Heart left ventricle (tissue), 16 donors: ENCODE results near the gene LAMA3. TPM values are rescaled to one million over a fixed set of nuclear protein-coding genes. Genes with fewer than 3 reads are reported as not detected.

Source experiments
- ATAC-seq, 4 donors: fragments of 200-7000 bp; cut with Tn5 transposase; one replicate each; pipeline ENCODE4 v1.9.1; 2020 to 2022; ENCODE audit warnings: moderate library complexity in 4 of 4, mild to moderate bottlenecking in 3 of 4, moderate number of reproducible peaks in 1 of 4
- DNase-seq, 5 donors: peaks; one replicate each; pipeline ENCODE4 v3.0.0-alpha.2; 2020
- H3K27ac ChIP-seq, 12 donors: fragments of 200-600 bp; sonication (generic) in 4 of 12; one replicate each; pipeline versions ENCODE4 v1.5.0 to v1.8.0; 2016 to 2022; ENCODE audit warnings: mild to moderate bottlenecking in 2 of 12
- H3K27me3 ChIP-seq, 9 donors: fragments of 200-600 bp; sonication (generic) in 2 of 9; one replicate each; pipeline versions ENCODE4 v1.5.1 to v1.8.0; 2016 to 2022; ENCODE audit warnings: mild to moderate bottlenecking in 3 of 9
- H3K36me3 ChIP-seq, 9 donors: fragments of 200-600 bp; sonication (generic) in 2 of 9; one replicate each; pipeline versions ENCODE4 v1.5.0 to v1.8.0; 2018 to 2022; ENCODE audit warnings: mild to moderate bottlenecking in 2 of 9
- H3K4me1 ChIP-seq, 12 donors: fragments of 200-600 bp; sonication (generic) in 4 of 12; one replicate each; pipeline versions ENCODE4 v1.5.0 to v1.8.0; 2016 to 2022; ENCODE audit warnings: mild to moderate bottlenecking in 3 of 12
- H3K4me3 ChIP-seq, 12 donors: fragments of 200-600 bp; sonication (generic) in 4 of 12; one replicate each; pipeline versions ENCODE4 v1.5.0 to v1.8.0; 2017 to 2022; ENCODE audit warnings: mild to moderate bottlenecking in 9 of 12, moderate library complexity in 4 of 12
- H3K9me3 ChIP-seq, 12 donors: fragments of 200-600 bp; sonication (generic) in 4 of 12; one replicate each; pipeline versions ENCODE4 v1.5.0 to v1.8.0; 2016 to 2022; ENCODE audit warnings: mild to moderate bottlenecking in 1 of 12
- CTCF ChIP-seq, 12 donors: fragments of 200-600 bp; sonication (generic) in 4 of 12; IDR thresholded peaks; one replicate each; pipeline versions ENCODE4 v1.5.0 to v1.8.0; 2018 to 2022; ENCODE audit warnings: antibody characterized with exemption in 12 of 12, mild to moderate bottlenecking in 5 of 12
- POLR2A ChIP-seq, 2 donors: fragments of 450-650 bp; IDR thresholded peaks; one replicate each; pipeline ENCODE4 v1.6.1; 2017; ENCODE audit warnings: antibody characterized with exemption in 2 of 2, mild to moderate bottlenecking in 2 of 2, moderate library complexity in 2 of 2
- WGBS, 4 donors: extraction: QIAGEN DNeasy Blood & Tissue Kit in 2 of 4; methylation state at CpG; one replicate each; pipeline versions ENCODE4 v1.1.5 to v1.1.7; 2013 to 2018; 5-methylcytosine and 5-hydroxymethylcytosine counted together
- intact Hi-C, 10 donors: fragments of 100-400 bp; cut with DNase I; formaldehyde crosslinking; loops; one replicate each; pipeline versions ENCODE4 v1.11.1 to v1.14.2; 2022
- polyA plus RNA-seq, 2 donors: library from polyadenylated mRNA; stranded (reverse); fragments of 200-250 nt; gene quantifications; one replicate each; pipeline ENCODE4 v1.2.3, GENCODE V29; 2013
- total RNA-seq, 9 donors: library from RNA; depleted of rRNA in 2 of 9; stranded (reverse); fragments of >200 nt in 2 of 9; fragmentation: NEBNext Ultra II Directional in 3 of 9; extraction: Animal tissue kit (Norgen Biotek cat#: 25700) in 3 of 9; gene quantifications; one replicate each; pipeline versions ENCODE4 v1.1.0 to v1.2.4, GENCODE V29; 2016 to 2023
- donor health status: ischemic (EF 13 %, LVEDD 7.1; RV severe dilation, severe dysfunction).
- donor health status: healthy with polysubstance abuse.
- donor health status: DM: no; HTN: yes; CAD: no.
- donor health status: DM: no; HTN: no; CAD: no.
- donor health status: ischemic (EF 25% LVEDD 6.9; RV normal size, moderate dysfunction).
- donor health status: ischemic (EF 25% LVEDD 5.7; RV mildly dilated, moderate dysfunction).
- donor health status: healthy.
- donor health status: DM: yes; HTN: yes; CAD: no.
- donor health status: ischemic (EF 35%, LVEDD 5.7; RV mildly dilated, moderate dysfunction).
- donor health status: nonischemic (EF 11% LVEDD 7.7; RV severe dilation, severe dysfunction).
- donor health status: DM: yes; HTN: yes; CAD: no.
- donor health status: PGD.
- donor health status: ischemic (EF 29% LVEDD 5.4; RV normal size, mild dysfunction).
- donor health status: nonischemic (EF 23%, LVEDD 6.1; RV moderate dilation, normal function).

The LAMA3 gene
- total and polyA plus RNA-seq, 11 donors, result 1.2 to 6.6 (median 3.2) TPM

GRCh38 chr18:23763343-23763742 is 74.1 kb downstream of the LAMA3 start:
- Histone ChIP-seq H3K4me3 (no peak overlapping the region), H3K4me1 (no peaks in the 10 kb centered on the region), H3K36me3 (peaks cover 0 to 11% (median 0%) of the 10 kb centered on the region in 9 donors), H3K27ac (no peak overlapping the region), H3K9me3 (peaks cover 0 to 8% (median 0%) of the 10 kb centered on the region in 12 donors), H3K27me3 (no peaks in the 10 kb centered on the region)
- intact Hi-C loops, result no loop called here
- TF ChIP-seq POLR2A (IDR thresholded peaks at IDR 0.05) (no peak), CTCF (IDR thresholded peaks at IDR 0.05) (no peak)
- ATAC-seq (no peak), DNase-seq (no peak)
- 95 to 98% (median 96%) methylated on average over 4 of the region's 4 CpGs for WGBS, 4 donors

GRCh38 chr18:23765931-23766330 is 76.7 kb downstream of the LAMA3 start:
- ATAC-seq, result no peak
- Histone ChIP-seq H3K4me1 (no peaks in the 10 kb centered on the region), H3K27ac (no peak overlapping the region), H3K36me3 (peaks cover 0 to 11% (median 0%) of the 10 kb centered on the region in 9 donors), H3K27me3 (no peaks in the 10 kb centered on the region), H3K9me3 (peaks cover 0 to 12% (median 0%) of the 10 kb centered on the region in 12 donors), H3K4me3 (no peak overlapping the region)
- 94 to 100% (median 98%) methylated on average over 1 of the region's 1 CpG for WGBS, 4 donors
- intact Hi-C loops, result no loop called here
- TF ChIP-seq CTCF (IDR thresholded peaks at IDR 0.05) (no peak), POLR2A (IDR thresholded peaks at IDR 0.05) (no peak)
- DNase-seq, result no peak

- TF ChIP-seq CTCF (IDR thresholded peaks at IDR 0.05), result no peak
- TF ChIP-seq POLR2A (IDR thresholded peaks at IDR 0.05), result no peak
- Histone ChIP-seq H3K36me3 (peaks cover 0 to 7% (median 0%) of the 10 kb centered on the region in 9 donors), H3K9me3 (peaks cover 0 to 12% (median 0%) of the 10 kb centered on the region in 12 donors), H3K27me3 (no peaks in the 10 kb centered on the region), H3K4me1 (no peaks in the 10 kb centered on the region), H3K27ac (no peak overlapping the region), H3K4me3 (no peak overlapping the region)
- ATAC-seq, result no peak
- no peak for DNase-seq
- intact Hi-C loops, result loop anchor here in 2 of 10 donors (10.0 kb wide), 2 partner anchors 48 to 58 kb away; no protein-coding TSS in a partner anchor
- 89 to 92% (median 92%) methylated on average over 4 of the region's 4 CpGs for WGBS, 4 donors
These were observed 83.2 kb downstream of the LAMA3 start for GRCh38 chr18:23772327-23773024.

DNA sequence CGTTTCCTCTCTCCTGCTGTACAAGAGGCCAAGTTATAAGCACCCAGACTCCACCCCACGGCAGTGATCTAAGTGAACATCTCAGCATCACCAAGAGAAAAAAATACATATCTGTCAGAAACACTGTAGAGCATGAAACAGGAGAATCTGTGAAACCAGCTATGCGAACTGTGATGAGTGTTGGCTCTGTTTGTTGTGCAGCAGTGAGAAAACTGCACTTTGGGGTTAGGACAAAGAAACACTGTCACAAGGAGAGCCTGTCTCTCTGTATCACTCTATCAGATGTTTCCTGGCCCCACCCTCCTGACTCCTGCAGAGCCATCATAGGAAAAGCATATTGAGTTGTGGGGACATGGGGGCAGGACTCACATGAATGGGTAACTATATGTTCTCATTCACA is 87.1 kb downstream of the LAMA3 start:
- H3K4me3 ChIP-seq, result no peak overlapping the region
- intact Hi-C loops, result loop anchor here in 2 of 10 donors (10.0 kb wide), 2 partner anchors 52 to 62 kb away; no protein-coding TSS in a partner anchor
- peaks cover 0 to 7% (median 0%) of the 10 kb centered on the region in 9 donors for H3K36me3 ChIP-seq
- no peak overlapping the region for H3K27ac ChIP-seq
- H3K4me1 ChIP-seq, result peaks cover 0 to 6% (median 0%) of the 10 kb centered on the region in 12 donors
- H3K27me3 ChIP-seq, result no peaks in the 10 kb centered on the region
- no peaks in the 10 kb centered on the region for H3K9me3 ChIP-seq
- 53 to 75% (median 61%) methylated on average over 3 of the region's 3 CpGs for WGBS, 4 donors
- no peak for DNase-seq
- TF ChIP-seq CTCF (IDR thresholded peaks at IDR 0.05) (no peak), POLR2A (IDR thresholded peaks at IDR 0.05) (no peak)
- ATAC-seq, result no peak
